A673 (cell line): Measurements from ENCODE around the gene ASB6.

Source experiments
- CTCF ChIP-seq: fragments of 300-800, 200-600 bp; sonication (generic); conservative IDR thresholded peaks from 2 replicates; pipeline ENCODE4 v1.5.1; 2017; ENCODE audit warnings: low read depth, mild to moderate bottlenecking, antibody characterized with exemption, low read length, moderate library complexity, mixed read lengths
- EZH2 ChIP-seq: fragments of 200-600 bp; sonication (generic); IDR thresholded peaks from 2 replicates; pipeline ENCODE4 v1.6.1; 2017; ENCODE audit warnings: borderline replicate concordance, low read depth, mild to moderate bottlenecking, mixed read lengths, antibody characterized with exemption, low read length; ENCODE audit not compliant: poor library complexity, severe bottlenecking

GRCh38 chr9:129673602-129674001 lies 31.7 kb upstream of the ASB6 start:
- TF ChIP-seq EZH2 (no peak), CTCF (no peak)
